NB4 (cell line): ENCODE data around the gene DLEU7.

Source experiments
- POLR2A ChIP-seq: IDR thresholded peaks from 2 replicates; pipeline ENCODE4 v1.6.1; 2011; ENCODE audit warnings: mild to moderate bottlenecking; ENCODE audit not compliant: insufficient read length; ENCODE audit errors: extremely low read depth
- TF ChIP-seq, protein P1 (sequence below): IDR thresholded peaks from one replicate; pipeline ENCODE4 v1.5.1; 2012; ENCODE audit warnings: low read depth, low read length
- TF ChIP-seq, protein P2 (sequence below): IDR thresholded peaks from 2 replicates; pipeline ENCODE4 v1.6.1; 2011; ENCODE audit warnings: low read depth, low read length

DNA sequence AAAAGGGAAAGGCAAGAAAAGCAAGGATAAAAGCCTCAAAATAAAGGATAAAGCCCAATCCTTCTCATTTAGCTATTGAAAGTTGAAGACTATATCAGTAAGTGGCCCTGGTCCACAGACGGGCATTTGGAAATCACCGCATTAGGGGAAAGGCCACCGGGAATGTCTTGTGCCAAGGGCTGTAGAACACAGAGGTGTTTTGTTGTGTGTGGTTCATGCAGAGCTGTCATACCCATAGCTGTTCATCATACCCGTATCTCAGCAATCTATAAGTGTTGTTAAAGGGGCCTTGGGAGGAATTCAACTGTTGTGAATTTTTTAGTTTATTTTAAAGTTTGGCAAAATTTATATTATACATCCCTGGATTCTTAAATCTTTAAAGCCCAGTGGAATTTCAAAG, 33.0 kb downstream of the DLEU7 start:
- TF ChIP-seq, protein P1, sequence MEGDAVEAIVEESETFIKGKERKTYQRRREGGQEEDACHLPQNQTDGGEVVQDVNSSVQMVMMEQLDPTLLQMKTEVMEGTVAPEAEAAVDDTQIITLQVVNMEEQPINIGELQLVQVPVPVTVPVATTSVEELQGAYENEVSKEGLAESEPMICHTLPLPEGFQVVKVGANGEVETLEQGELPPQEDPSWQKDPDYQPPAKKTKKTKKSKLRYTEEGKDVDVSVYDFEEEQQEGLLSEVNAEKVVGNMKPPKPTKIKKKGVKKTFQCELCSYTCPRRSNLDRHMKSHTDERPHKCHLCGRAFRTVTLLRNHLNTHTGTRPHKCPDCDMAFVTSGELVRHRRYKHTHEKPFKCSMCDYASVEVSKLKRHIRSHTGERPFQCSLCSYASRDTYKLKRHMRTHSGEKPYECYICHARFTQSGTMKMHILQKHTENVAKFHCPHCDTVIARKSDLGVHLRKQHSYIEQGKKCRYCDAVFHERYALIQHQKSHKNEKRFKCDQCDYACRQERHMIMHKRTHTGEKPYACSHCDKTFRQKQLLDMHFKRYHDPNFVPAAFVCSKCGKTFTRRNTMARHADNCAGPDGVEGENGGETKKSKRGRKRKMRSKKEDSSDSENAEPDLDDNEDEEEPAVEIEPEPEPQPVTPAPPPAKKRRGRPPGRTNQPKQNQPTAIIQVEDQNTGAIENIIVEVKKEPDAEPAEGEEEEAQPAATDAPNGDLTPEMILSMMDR: no peak
- no peak for TF ChIP-seq POLR2A
- TF ChIP-seq, protein P2, sequence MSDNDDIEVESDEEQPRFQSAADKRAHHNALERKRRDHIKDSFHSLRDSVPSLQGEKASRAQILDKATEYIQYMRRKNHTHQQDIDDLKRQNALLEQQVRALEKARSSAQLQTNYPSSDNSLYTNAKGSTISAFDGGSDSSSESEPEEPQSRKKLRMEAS: no peak
